ENCODE measurements around the gene ARHGAP30.

DNA sequence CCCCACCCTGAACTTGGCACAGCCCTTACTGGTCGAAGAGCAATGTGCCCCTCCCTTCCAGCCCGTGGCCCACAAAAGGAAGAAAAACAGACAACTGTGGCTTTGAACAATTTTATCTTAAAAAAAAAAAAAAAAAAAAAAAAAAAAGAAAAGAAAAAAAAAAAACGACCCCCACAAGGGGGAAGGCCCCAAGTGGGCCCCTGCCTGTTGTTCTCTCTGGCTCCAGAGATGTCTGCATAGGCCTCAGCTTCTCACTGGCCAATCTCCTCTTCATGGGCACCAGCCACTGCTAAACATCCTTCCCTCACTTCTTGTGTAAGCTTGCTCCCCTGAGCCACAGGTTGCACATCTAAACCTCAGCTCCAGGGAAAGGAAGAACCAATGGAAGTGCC is 30.5 kb downstream of the ARHGAP30 start:
- TF ChIP-seq, protein P1, sequence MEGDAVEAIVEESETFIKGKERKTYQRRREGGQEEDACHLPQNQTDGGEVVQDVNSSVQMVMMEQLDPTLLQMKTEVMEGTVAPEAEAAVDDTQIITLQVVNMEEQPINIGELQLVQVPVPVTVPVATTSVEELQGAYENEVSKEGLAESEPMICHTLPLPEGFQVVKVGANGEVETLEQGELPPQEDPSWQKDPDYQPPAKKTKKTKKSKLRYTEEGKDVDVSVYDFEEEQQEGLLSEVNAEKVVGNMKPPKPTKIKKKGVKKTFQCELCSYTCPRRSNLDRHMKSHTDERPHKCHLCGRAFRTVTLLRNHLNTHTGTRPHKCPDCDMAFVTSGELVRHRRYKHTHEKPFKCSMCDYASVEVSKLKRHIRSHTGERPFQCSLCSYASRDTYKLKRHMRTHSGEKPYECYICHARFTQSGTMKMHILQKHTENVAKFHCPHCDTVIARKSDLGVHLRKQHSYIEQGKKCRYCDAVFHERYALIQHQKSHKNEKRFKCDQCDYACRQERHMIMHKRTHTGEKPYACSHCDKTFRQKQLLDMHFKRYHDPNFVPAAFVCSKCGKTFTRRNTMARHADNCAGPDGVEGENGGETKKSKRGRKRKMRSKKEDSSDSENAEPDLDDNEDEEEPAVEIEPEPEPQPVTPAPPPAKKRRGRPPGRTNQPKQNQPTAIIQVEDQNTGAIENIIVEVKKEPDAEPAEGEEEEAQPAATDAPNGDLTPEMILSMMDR (IDR thresholded peaks at IDR 0.05; ENCODE audit: low read length), result no peak
- TF ChIP-seq EZH2 (IDR thresholded peaks at IDR 0.05; ENCODE audit: borderline replicate concordance, low read length), result no peak

Data from OCI-LY1 (cell line).